ENCODE measurements around the gene MMP28.

GRCh38 chr17:35748979-35749378 lies 46.5 kb downstream of the MMP28 start:
- TF ChIP-seq CTCF (IDR thresholded peaks at IDR 0.05 in 8 of 11, conservative IDR thresholded peaks at IDR 0.05 in 3 of 11) (no peak), POLR2A (IDR thresholded peaks at IDR 0.05) (no peak), POLR2AphosphoS5 (IDR thresholded peaks at IDR 0.05) (no peak)
